UCSD-AML1 (cell line): ENCODE results near the gene PPFIA1.
"Not testable (repeated sequence)": the region's sequence is repeated elsewhere in the genome, so short reads cannot be mapped to it uniquely, and the experiment has no call there.

ENCODE experiments used
- DNase-seq: peaks from one replicate; lab custom pipeline; 2025; ENCODE audit not compliant: unreplicated experiment; lab: John Stamatoyannopoulos, UW

PPFIA1 gene

GRCh38 chr11:70251659-70252321, 18.7 kb upstream of the PPFIA1 start:
- no peak for DNase-seq

GRCh38 chr11:70252844-70253243, 17.6 kb upstream of the PPFIA1 start:
- DNase-seq = no peak

- DNase-seq = no peak
These were observed 14.9 kb upstream of the PPFIA1 start for GRCh38 chr11:70255477-70256116.

- not testable (repeated sequence) for DNase-seq
These were observed 11.4 kb upstream of the PPFIA1 start for GRCh38 chr11:70259077-70259476.

GRCh38 chr11:70262951-70263350, 7.5 kb upstream of the PPFIA1 start:
- no peak for DNase-seq

GRCh38 chr11:70263363-70263762, 7.1 kb upstream of the PPFIA1 start:
- DNase-seq = no peak

- DNase-seq = no peak
These were observed 5.1 kb upstream of the PPFIA1 start for GRCh38 chr11:70265341-70265740.

GRCh38 chr11:70267405-70267950, 3.0 kb upstream of the PPFIA1 start:
- no peak for DNase-seq

GRCh38 chr11:70268526-70268925, 2.0 kb upstream of the PPFIA1 start:
- no peak for DNase-seq

GRCh38 chr11:70270877-70271648, 573 bp downstream of the PPFIA1 start:
- peak; percentile 54 for DNase-seq

- no peak for DNase-seq
These were observed 1.1 kb downstream of the PPFIA1 start for GRCh38 chr11:70271649-70271953.

- no peak for DNase-seq
These were observed 1.5 kb downstream of the PPFIA1 start for GRCh38 chr11:70272009-70272408.

GRCh38 chr11:70278994-70279393, 8.5 kb downstream of the PPFIA1 start:
- DNase-seq = no peak

GRCh38 chr11:70281156-70281609, 10.7 kb downstream of the PPFIA1 start:
- no peak for DNase-seq

- DNase-seq = no peak
These were observed 11.5 kb downstream of the PPFIA1 start for GRCh38 chr11:70282012-70282411.

- DNase-seq = no peak
These were observed 18.2 kb downstream of the PPFIA1 start for GRCh38 chr11:70288721-70289120.

- no peak for DNase-seq
These were observed 19.1 kb downstream of the PPFIA1 start for GRCh38 chr11:70289582-70289981.

GRCh38 chr11:70290361-70291065, 20.0 kb downstream of the PPFIA1 start:
- DNase-seq = no peak

GRCh38 chr11:70292166-70292565, 21.7 kb downstream of the PPFIA1 start:
- DNase-seq = no peak

GRCh38 chr11:70292863-70293262, 22.4 kb downstream of the PPFIA1 start:
- no peak for DNase-seq

- DNase-seq = not testable (repeated sequence)
These were observed 24.7 kb downstream of the PPFIA1 start for GRCh38 chr11:70295166-70295565.
